GM21786 (cell line): ENCODE results near the gene PSME3IP1.

Source experiments
- ATAC-seq: cut with Tn5 transposase; IDR thresholded peaks from one replicate; pipeline ENCODE4 v1.9.1; 2021; ENCODE audit not compliant: unreplicated experiment

The PSME3IP1 gene

GRCh38 chr16:57146040-57146647 lies 39.7 kb downstream of the PSME3IP1 start:
- no peak for ATAC-seq

GRCh38 chr16:57145046-57146021 lies 40.5 kb downstream of the PSME3IP1 start:
- ATAC-seq = no peak

- no peak for ATAC-seq
These were observed 41.8 kb downstream of the PSME3IP1 start for GRCh38 chr16:57144027-57144426.

GRCh38 chr16:57143149-57143921 lies 42.5 kb downstream of the PSME3IP1 start:
- no peak for ATAC-seq

GRCh38 chr16:57141822-57142631 lies 43.8 kb downstream of the PSME3IP1 start:
- ATAC-seq = no peak

- no peak for ATAC-seq
These were observed 44.7 kb downstream of the PSME3IP1 start for GRCh38 chr16:57140931-57141668.

GRCh38 chr16:57138281-57138935 lies 47.4 kb downstream of the PSME3IP1 start:
- ATAC-seq = no peak

GRCh38 chr16:57137566-57138273 lies 48.1 kb downstream of the PSME3IP1 start:
- ATAC-seq = no peak

GRCh38 chr16:57137043-57137442 lies 48.8 kb downstream of the PSME3IP1 start:
- ATAC-seq = no peak

- ATAC-seq = no peak
These were observed 50.9 kb downstream of the PSME3IP1 start for GRCh38 chr16:57134982-57135381.

GRCh38 chr16:57133886-57134285 lies 52.0 kb downstream of the PSME3IP1 start:
- no peak for ATAC-seq

- no peak for ATAC-seq
These were observed 52.8 kb downstream of the PSME3IP1 start for GRCh38 chr16:57133031-57133430.

- ATAC-seq = no peak
These were observed 53.4 kb downstream of the PSME3IP1 start for GRCh38 chr16:57132470-57132869.

- ATAC-seq = no peak
These were observed 54.4 kb downstream of the PSME3IP1 start for GRCh38 chr16:57131351-57131970.

- ATAC-seq = no peak
These were observed 54.9 kb downstream of the PSME3IP1 start for GRCh38 chr16:57130950-57131321.

GRCh38 chr16:57128771-57129389 lies 57.0 kb downstream of the PSME3IP1 start:
- no peak for ATAC-seq

- peak; percentile 7 for ATAC-seq
These were observed 58.0 kb downstream of the PSME3IP1 start for GRCh38 chr16:57127836-57128235.
